OCI-LY7 (cell line): ENCODE measurements around the gene SLC9A2. TPM values are rescaled to one million over a fixed set of nuclear protein-coding genes. Genes with fewer than 3 reads are reported as not detected.

Experiments
- BruUV-seq: library from RNA; stranded (reverse); fragments of 400-500 nt; replicated peaks from 2 replicates; lab custom pipeline; 2021; lab: Mats Ljungman, UMichigan
- CTCF ChIA-PET: fragments of 300-600 bp; sonication (Branson Sonifier 250); formaldehyde crosslinking; loops from one replicate; lab custom pipeline; 2022; ENCODE audit warnings: antibody characterized with exemption; ENCODE audit not compliant: unreplicated experiment; lab: Charles Lee
- POLR2A ChIA-PET: fragments of 300-600 bp; sonication (Branson Sonifier 250); formaldehyde crosslinking; loops from one replicate; lab custom pipeline; 2022; ENCODE audit warnings: antibody characterized with exemption; lab: Charles Lee
- DNase-seq: peaks from one replicate; pipeline ENCODE4 v3.0.0-alpha.2; 2015; ENCODE audit warnings: low spot score
- H2AFZ ChIP-seq: fragments of 200-600 bp; sonication (generic), shearing (Covaris generic); 2 replicates; pipeline ENCODE4 v1.6.1; 2014; ENCODE audit warnings: mild to moderate bottlenecking, antibody characterized with exemption, low read length, moderate library complexity
- H3K27ac ChIP-seq: fragments of 200-600 bp; sonication (generic); 2 replicates; pipeline ENCODE4 v1.5.1; 2014; ENCODE audit warnings: mixed run types, low read depth, mild to moderate bottlenecking, moderate library complexity, low read length, inconsistent platforms; ENCODE audit not compliant: poor library complexity, severe bottlenecking
- H3K36me3 ChIP-seq: fragments of 200-600 bp; sonication (generic); 2 replicates; pipeline ENCODE4 v1.6.1; 2014; ENCODE audit warnings: mild to moderate bottlenecking, antibody characterized with exemption, low read length, moderate library complexity, mixed read lengths; ENCODE audit not compliant: insufficient read depth
- H3K4me1 ChIP-seq: fragments of 200-600 bp; sonication (generic); 2 replicates; pipeline ENCODE4 v1.5.1; 2014; ENCODE audit warnings: mild to moderate bottlenecking, low read length; ENCODE audit not compliant: insufficient read depth, poor library complexity, severe bottlenecking
- H3K4me2 ChIP-seq: fragments of 200-600 bp; sonication (generic); 2 replicates; pipeline ENCODE4 v1.6.1; 2014; ENCODE audit warnings: mild to moderate bottlenecking, low read length
- H3K4me3 ChIP-seq: fragments of 200-600 bp; sonication (generic); 2 replicates; pipeline ENCODE4 v1.5.1; 2014; ENCODE audit warnings: mild to moderate bottlenecking, low read depth, low read length; ENCODE audit not compliant: poor library complexity, severe bottlenecking
- H3K79me2 ChIP-seq: fragments of 200-600 bp; sonication (generic); 2 replicates; pipeline ENCODE4 v1.6.1; 2016; ENCODE audit warnings: low read depth, mild to moderate bottlenecking, low read length, moderate library complexity, mixed read lengths; ENCODE audit not compliant: insufficient read depth
- H3K9me2 ChIP-seq: fragments of 200-600 bp; sonication (generic); 2 replicates; pipeline ENCODE4 v1.6.1; 2016; ENCODE audit warnings: mild to moderate bottlenecking, low read length, mixed read lengths; ENCODE audit not compliant: insufficient read depth
- H3K9me3 ChIP-seq: fragments of 200-600 bp; sonication (generic); 2 replicates; pipeline ENCODE4 v1.6.1; 2014; ENCODE audit warnings: mild to moderate bottlenecking, mixed run types, low read length, mixed read lengths
- H4K20me1 ChIP-seq: fragments of 200-600 bp; sonication (generic); 2 replicates; pipeline ENCODE4 v1.6.1; 2014; ENCODE audit warnings: mild to moderate bottlenecking, antibody characterized with exemption, low read length, moderate library complexity, mixed read lengths; ENCODE audit not compliant: insufficient read depth
- CTCF ChIP-seq: fragments of 200-600 bp; sonication (generic); conservative IDR thresholded peaks from 2 replicates; pipeline ENCODE4 v1.5.1; 2014; ENCODE audit warnings: mild to moderate bottlenecking, antibody characterized with exemption, low read length, moderate library complexity, mixed read lengths
- EZH2phosphoT487 ChIP-seq: fragments of 200-600 bp; sonication (generic); IDR thresholded peaks from 2 replicates; pipeline ENCODE4 v1.6.1; 2018; ENCODE audit warnings: low read depth, borderline replicate concordance, mild to moderate bottlenecking, mixed run types, antibody characterized with exemption, low read length, moderate library complexity, mixed read lengths
- intact Hi-C: fragments of 100-400 bp; cut with micrococcal nuclease; formaldehyde crosslinking; loops from one replicate; pipeline ENCODE4 v1.10.0; 2022; ENCODE audit not compliant: unreplicated experiment
- total RNA-seq, 2 experiments: library from RNA; depleted of rRNA in 1 of 2; stranded (reverse); fragments of >200 nt in 1 of 2; shearing (Covaris generic) in 1 of 2; gene quantifications; 2 replicates each; pipeline ENCODE4 v1.2.3, GENCODE V29; 2014 to 2022

Gene SLC9A2
- total RNA-seq, 2 experiments from 2014 or later = not detected

GRCh38 chr2:102664471-102664909 is 45.1 kb downstream of the SLC9A2 start:
- intact Hi-C loops = no loop called here
- BruUV-seq = no TSS peak
- no peaks in the 10 kb centered on the region for H3K9me3 ChIP-seq

GRCh38 chr2:102667072-102667471 is 47.7 kb downstream of the SLC9A2 start:
- intact Hi-C loops = no loop called here
- no peaks in the 10 kb centered on the region for H3K9me2 ChIP-seq
- POLR2A ChIA-PET = interaction anchor here (0.6 to 0.7 kb wide), 2 partner anchors 1170 to 1632 kb away, joined by 3 to 4 read pairs; no protein-coding TSS in a partner anchor
- H4K20me1 ChIP-seq = no peaks in the 10 kb centered on the region
- no peak for DNase-seq
- H3K4me2 ChIP-seq = no peak overlapping the region
- no peaks in the 10 kb centered on the region for H3K79me2 ChIP-seq
- CTCF ChIA-PET = no interaction called here
- no peaks in the 10 kb centered on the region for H3K9me3 ChIP-seq
- no peak overlapping the region for H2AFZ ChIP-seq
- no peaks in the 10 kb centered on the region for H3K4me1 ChIP-seq
- no TSS peak for BruUV-seq
- no peak overlapping the region for H3K27ac ChIP-seq
- no peaks in the 10 kb centered on the region for H3K36me3 ChIP-seq
- no peak overlapping the region for H3K4me3 ChIP-seq
- no peak for TF ChIP-seq EZH2phosphoT487
- TF ChIP-seq CTCF = no peak

More at GRCh38 chr2:102664471-102664909, 45.1 kb downstream of the SLC9A2 start:
- ChIA-PET CTCF (no interaction called here), POLR2A (no interaction called here)
- H3K4me1 ChIP-seq = no peaks in the 10 kb centered on the region
- H3K9me2 ChIP-seq = no peaks in the 10 kb centered on the region
- H4K20me1 ChIP-seq = no peaks in the 10 kb centered on the region
- DNase-seq = no peak
- no peak overlapping the region for H2AFZ ChIP-seq
- H3K27ac ChIP-seq = no peak overlapping the region
- no peaks in the 10 kb centered on the region for H3K79me2 ChIP-seq
- H3K4me2 ChIP-seq = no peak overlapping the region
- no peak for TF ChIP-seq CTCF
- no peaks in the 10 kb centered on the region for H3K36me3 ChIP-seq
- no peak overlapping the region for H3K4me3 ChIP-seq

GRCh38 chr2:102668171-102668570 is 48.8 kb downstream of the SLC9A2 start:
- H3K27ac ChIP-seq = no peak overlapping the region
- CTCF ChIA-PET = no interaction called here
- no peak overlapping the region for H2AFZ ChIP-seq
- H3K4me2 ChIP-seq = no peak overlapping the region
- H3K4me1 ChIP-seq = no peaks in the 10 kb centered on the region
- TF ChIP-seq CTCF (no peak), EZH2phosphoT487 (no peak)
- BruUV-seq = no TSS peak
- H4K20me1 ChIP-seq = no peaks in the 10 kb centered on the region
- no peaks in the 10 kb centered on the region for H3K79me2 ChIP-seq
- intact Hi-C loops = no loop called here
- H3K4me3 ChIP-seq = no peak overlapping the region
- H3K36me3 ChIP-seq = no peaks in the 10 kb centered on the region
- H3K9me2 ChIP-seq = no peaks in the 10 kb centered on the region
- POLR2A ChIA-PET = no interaction called here
- H3K9me3 ChIP-seq = no peaks in the 10 kb centered on the region
- no peak for DNase-seq
